Measurements from ENCODE around the gene HIP1R.
"Not testable (repeated sequence)": the region's sequence is repeated elsewhere in the genome, so short reads cannot be mapped to it uniquely, and the experiment has no call there.

Gene HIP1R

GRCh38 chr12:122893208-122894153 is 58.2 kb downstream of the HIP1R start:
- no peak for DNase-seq (ENCODE audit: low read depth in 2 of 2)

- no peak for DNase-seq (ENCODE audit: low read depth in 2 of 2)
Observed at GRCh38 chr12:122894193-122895121, 59.2 kb downstream of the HIP1R start.

- DNase-seq (ENCODE audit: low read depth in 2 of 2): no peak
Observed at GRCh38 chr12:122895320-122895703, 60.1 kb downstream of the HIP1R start.

GRCh38 chr12:122895704-122896636 is 60.7 kb downstream of the HIP1R start, which contains the start of gene VPS37B:
Gene VPS37B (minus strand): TSS chr12:122896124. CDS start chr12:122896062, 62 bp downstream.
- peak; percentile 78 to 86 for DNase-seq (ENCODE audit: low read depth in 2 of 2)

GRCh38 chr12:122896662-122897061 is 61.4 kb downstream of the HIP1R start:
- no peak for DNase-seq (ENCODE audit: low read depth in 2 of 2)

GRCh38 chr12:122899887-122900286 is 64.6 kb downstream of the HIP1R start:
- no peak for DNase-seq (ENCODE audit: low read depth in 2 of 2)

GRCh38 chr12:122902854-122903692 is 67.8 kb downstream of the HIP1R start:
- no peak for DNase-seq (ENCODE audit: low read depth in 2 of 2)

GRCh38 chr12:122903693-122904034 is 68.4 kb downstream of the HIP1R start:
- DNase-seq (ENCODE audit: low read depth in 2 of 2): no peak

GRCh38 chr12:122905258-122905657 is 70.0 kb downstream of the HIP1R start:
- DNase-seq (ENCODE audit: low read depth in 2 of 2): not testable (repeated sequence)

GRCh38 chr12:122908915-122909314 is 73.7 kb downstream of the HIP1R start:
- no peak for DNase-seq (ENCODE audit: low read depth in 2 of 2)

- DNase-seq (ENCODE audit: low read depth in 2 of 2): no peak
Observed at GRCh38 chr12:122909442-122910288, 74.4 kb downstream of the HIP1R start.

Data from stimulated activated CD4-positive, alpha-beta T cell treated with anti-CD3 and anti-CD28 coated beads, Interleukin-1b, Interleukin-23, amount 100 ng/mL, for 4 hours (primary cell).